Aorta (tissue), 5 donors: ENCODE results near the gene PAIP2B. TPM values are rescaled to one million over a fixed set of nuclear protein-coding genes. Genes with fewer than 3 reads are reported as not detected.

ENCODE experiments used
- ATAC-seq: fragments of 200-7000 bp; cut with Tn5 transposase; one replicate; pipeline ENCODE4 v1.9.1; 2022; ENCODE audit warnings: moderate library complexity; ENCODE audit not compliant: low FRiP score
- DNase-seq, 2 donors: peaks; one replicate each; pipeline ENCODE4 v3.0.0-alpha.2; 2020
- H3K27ac ChIP-seq, 2 donors: one replicate each; pipeline ENCODE4 v1.5.1; 2013; ENCODE audit warnings: low read length in 2 of 2, mild to moderate bottlenecking in 2 of 2, moderate library complexity in 2 of 2, control low read depth in 1 of 2, inconsistent platforms in 1 of 2, low read depth in 1 of 2
- H3K27me3 ChIP-seq, 2 donors: one replicate each; pipeline ENCODE4 v1.6.1; 2013; ENCODE audit warnings: control low read depth in 1 of 2, low read length in 1 of 2, mild to moderate bottlenecking in 1 of 2, moderate library complexity in 1 of 2; ENCODE audit not compliant: insufficient read depth in 2 of 2, control insufficient read depth in 1 of 2
- H3K36me3 ChIP-seq, 2 donors: one replicate each; pipeline ENCODE4 v1.6.1; 2013; ENCODE audit warnings: control low read depth in 1 of 2, low read length in 1 of 2, mild to moderate bottlenecking in 1 of 2; ENCODE audit not compliant: insufficient read depth in 2 of 2, control insufficient read depth in 1 of 2
- H3K4me1 ChIP-seq, 2 donors: one replicate each; pipeline ENCODE4 v1.6.1; 2013; ENCODE audit warnings: low read length in 2 of 2, control low read depth in 1 of 2, mild to moderate bottlenecking in 1 of 2, moderate library complexity in 1 of 2; ENCODE audit not compliant: insufficient read depth in 2 of 2, control insufficient read depth in 1 of 2
- H3K4me3 ChIP-seq, 2 donors: one replicate each; pipeline ENCODE4 v1.5.1; 2013; ENCODE audit warnings: low read length in 2 of 2, control low read depth in 1 of 2, mild to moderate bottlenecking in 1 of 2
- H3K9me3 ChIP-seq: one replicate; pipeline ENCODE4 v1.6.1; 2013; ENCODE audit warnings: mild to moderate bottlenecking, low read length; ENCODE audit not compliant: control insufficient read depth
- WGBS, 2 donors: extraction: QIAGEN DNeasy Blood & Tissue Kit; methylation state at CpG; one replicate each; pipeline ENCODE4 v1.1.7; 2013; 5-methylcytosine and 5-hydroxymethylcytosine counted together
- intact Hi-C, 2 donors: fragments of 100-400 bp; cut with DNase I; formaldehyde crosslinking; loops; one replicate each; pipeline versions ENCODE4 v1.14.2 to v1.15.0; 2022
- polyA plus RNA-seq, 2 donors: library from polyadenylated mRNA; stranded (reverse); fragments of 200-250 nt; gene quantifications; one replicate each; pipeline ENCODE4 v1.2.3, GENCODE V29; 2013
- total RNA-seq, 2 donors: library from RNA; stranded (reverse); fragmentation: NEBNext Ultra II Directional; extraction: Animal tissue kit (Norgen Biotek cat#: 25700); gene quantifications; one replicate each; pipeline ENCODE4 v1.2.1, GENCODE V29; 2021
- donor health status: healthy with polysubstance abuse.
- donor health status: Bipolar disorder and iron deficiency.
- donor health status: DM: no; HTN: no; CAD: no.
- donor health status: DM: no; HTN: no; CAD: no.
- donor health status: DM: yes; HTN: yes; CAD: no.

PAIP2B gene
- total and polyA plus RNA-seq, 4 donors, result 1.3 to 5.4 (median 4.5) TPM

DNA sequence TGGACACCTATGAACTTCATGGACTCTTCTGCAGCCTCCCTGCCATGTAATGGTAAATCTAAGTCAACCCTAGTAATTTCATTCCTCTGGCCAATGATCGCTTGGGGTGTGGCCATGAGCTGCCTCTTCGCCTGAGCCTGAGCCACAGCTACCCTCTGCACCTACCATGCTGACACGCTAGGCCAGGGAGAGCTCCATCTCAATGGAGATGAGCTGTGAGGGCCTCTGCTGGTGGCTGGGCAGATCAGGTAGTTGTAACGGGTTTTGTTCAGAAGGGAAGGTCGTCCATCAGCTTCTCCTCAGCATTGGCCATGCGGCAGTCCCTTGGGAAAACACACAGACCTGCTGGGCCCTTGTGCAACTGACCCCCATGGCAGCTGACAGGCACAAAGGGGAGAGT is 72.1 kb downstream of the PAIP2B start:
- Histone ChIP-seq H3K36me3 (peaks cover 0 to 2% of the 10 kb centered on the region in 2 donors), H3K4me3 (no peak overlapping the region), H3K27me3 (no peaks in the 10 kb centered on the region), H3K9me3 (no peaks in the 10 kb centered on the region), H3K27ac (no peak overlapping the region), H3K4me1 (no peaks in the 10 kb centered on the region)
- intact Hi-C loops, result loop anchor here in 1 of 2 donors (10.0 kb wide), 1 partner anchor 350 kb away; no protein-coding TSS in a partner anchor
- DNase-seq (no peak), ATAC-seq (no peak)
- WGBS, 2 donors, result 68 to 77% methylated on average over 6 of the region's 6 CpGs

DNA sequence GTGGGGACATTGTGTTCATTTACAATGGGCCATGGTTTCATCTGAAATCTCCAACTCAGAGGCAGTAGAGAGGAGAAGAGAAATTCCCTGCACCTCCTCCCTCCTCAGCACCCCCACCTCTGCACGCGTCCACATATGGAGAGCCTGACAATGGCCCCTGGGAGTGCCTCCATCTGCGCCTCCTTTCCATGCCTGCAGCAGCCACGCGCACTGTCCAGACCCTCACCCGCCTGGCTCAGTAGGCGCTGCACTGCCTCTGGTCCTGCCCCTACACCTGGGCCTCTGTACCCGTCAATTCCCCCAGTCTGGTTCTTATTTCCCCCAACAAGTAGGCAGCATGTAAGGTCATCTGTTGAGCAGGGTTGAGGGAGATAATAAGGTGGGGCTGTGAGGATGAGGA is 72.6 kb downstream of the PAIP2B start:
- H3K4me1 ChIP-seq, result no peaks in the 10 kb centered on the region
- H3K27me3 ChIP-seq, result no peaks in the 10 kb centered on the region
- H3K9me3 ChIP-seq, result no peaks in the 10 kb centered on the region
- 77 to 79% methylated on average over 8 of the region's 8 CpGs for WGBS, 2 donors
- no peak for ATAC-seq
- intact Hi-C loops, result loop anchor here in 1 of 2 donors (10.0 kb wide), 1 partner anchor 351 kb away; no protein-coding TSS in a partner anchor
- H3K27ac ChIP-seq, result no peak overlapping the region
- no peak overlapping the region for H3K4me3 ChIP-seq
- peaks cover 0 to 4% of the 10 kb centered on the region in 2 donors for H3K36me3 ChIP-seq
- DNase-seq, result no peak

DNA sequence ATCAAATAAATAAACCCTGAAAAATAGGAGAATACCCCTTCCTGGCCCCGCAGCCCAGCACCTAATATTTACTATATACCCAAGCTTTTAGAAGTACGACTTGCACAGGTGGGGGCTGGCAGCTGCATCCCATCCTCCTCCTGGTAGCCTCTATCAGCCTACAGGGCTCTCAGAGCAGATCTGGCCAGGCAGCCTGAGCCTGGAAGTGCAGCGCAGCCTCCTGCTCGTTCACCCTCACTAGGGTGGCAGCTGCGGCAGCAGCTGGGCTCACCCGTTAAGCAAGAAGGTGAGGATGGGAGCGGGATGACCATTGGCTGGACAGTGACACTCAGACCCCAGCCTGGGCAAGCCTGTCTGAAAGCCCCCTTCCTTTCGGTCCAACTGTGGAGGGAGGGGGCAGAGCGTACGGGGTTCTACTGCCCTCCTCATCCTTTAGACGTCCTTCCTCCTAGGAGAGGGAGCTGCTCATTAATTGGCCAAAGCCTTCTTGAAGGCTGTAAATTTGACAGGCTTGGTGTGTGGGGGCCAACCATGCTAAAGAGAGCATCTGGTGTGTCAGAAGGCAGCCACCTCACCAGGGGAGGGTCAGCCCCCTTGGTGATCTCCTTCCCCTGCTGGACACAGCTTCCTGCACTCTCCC is 73.2 kb downstream of the PAIP2B start:
- Histone ChIP-seq H3K4me1 (no peaks in the 10 kb centered on the region), H3K27ac (no peak overlapping the region), H3K4me3 (no peak overlapping the region), H3K9me3 (no peaks in the 10 kb centered on the region), H3K27me3 (no peaks in the 10 kb centered on the region), H3K36me3 (peaks cover under 1 to 6% of the 10 kb centered on the region in 2 donors)
- WGBS, 2 donors, result 67 to 72% methylated on average over 11 of the region's 11 CpGs
- DNase-seq (no peak), ATAC-seq (no peak)
- intact Hi-C loops, result loop anchor here in 1 of 2 donors (10.0 kb wide), 1 partner anchor 351 kb away; no protein-coding TSS in a partner anchor

DNA sequence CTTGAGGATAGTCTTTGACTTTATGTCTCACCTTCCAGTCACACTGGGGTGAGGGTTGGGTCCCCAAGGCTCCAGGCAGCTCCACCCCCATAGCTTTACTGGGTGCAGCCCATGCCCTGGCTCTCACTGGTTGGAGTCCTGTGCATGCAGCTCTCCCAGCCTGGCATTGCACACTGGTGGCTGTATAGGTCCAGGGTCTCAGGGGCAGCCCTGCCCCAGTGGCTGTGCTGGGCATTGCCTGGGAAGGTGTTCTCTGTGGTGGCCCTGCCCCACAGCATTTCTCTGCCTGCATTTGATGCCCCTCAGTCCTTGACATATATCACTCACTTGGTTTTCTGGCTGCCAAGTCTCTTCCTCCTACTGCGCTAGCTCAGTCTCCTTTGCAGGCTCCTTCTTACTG is 75.3 kb downstream of the PAIP2B start:
- Histone ChIP-seq H3K27me3 (no peaks in the 10 kb centered on the region), H3K4me1 (no peaks in the 10 kb centered on the region), H3K9me3 (no peaks in the 10 kb centered on the region), H3K4me3 (no peak overlapping the region), H3K27ac (no peak overlapping the region), H3K36me3 (peaks cover 3 to 9% of the 10 kb centered on the region in 2 donors)
- 92 to 100% methylated on average over 1 of the region's 1 CpG for WGBS, 2 donors
- intact Hi-C loops, result loop anchor here in 1 of 2 donors (10.0 kb wide), 1 partner anchor 353 kb away; no protein-coding TSS in a partner anchor
- ATAC-seq (no peak), DNase-seq (no peak)

DNA sequence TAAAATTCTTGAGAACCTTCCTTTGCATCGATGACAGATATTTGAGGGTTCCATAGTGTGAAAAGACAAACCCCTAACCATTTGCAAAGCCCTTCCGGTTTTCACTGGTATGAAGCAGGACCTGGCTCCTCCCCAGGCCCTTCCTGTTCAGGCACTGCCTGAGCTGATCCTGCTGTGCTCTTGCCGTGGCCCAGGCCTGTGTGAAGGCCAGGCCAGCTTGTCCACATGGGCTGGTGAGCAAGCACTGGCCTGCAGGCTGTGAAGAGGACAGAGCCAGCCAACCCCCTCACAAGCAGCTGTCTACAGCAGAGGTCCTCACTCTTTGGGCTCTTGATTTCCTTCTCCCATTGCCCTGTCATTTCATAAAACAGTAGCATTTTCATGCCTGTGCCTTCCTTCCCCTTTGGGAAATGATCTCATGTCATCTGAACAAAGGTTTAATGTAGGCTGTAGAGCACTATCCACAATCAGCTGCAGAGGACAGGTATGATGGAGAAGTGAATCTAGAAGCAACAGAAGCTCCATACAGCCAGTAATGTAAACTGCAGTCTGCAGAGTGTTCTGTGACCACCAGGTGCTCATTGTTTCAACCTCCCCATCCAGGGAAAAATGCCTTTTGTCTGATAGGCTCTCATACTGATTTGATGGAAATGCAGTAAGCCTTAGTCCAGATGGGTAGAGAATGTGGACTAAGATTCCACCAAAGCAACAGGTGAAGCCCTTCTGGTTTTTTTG is 76.7 kb downstream of the PAIP2B start:
- DNase-seq, result no peak
- intact Hi-C loops, result loop anchor here in 1 of 2 donors (10.0 kb wide), 1 partner anchor 355 kb away; no protein-coding TSS in a partner anchor
- Histone ChIP-seq H3K4me3 (no peak overlapping the region), H3K27me3 (no peaks in the 10 kb centered on the region), H3K27ac (no peak overlapping the region), H3K4me1 (no peaks in the 10 kb centered on the region), H3K9me3 (no peaks in the 10 kb centered on the region), H3K36me3 (peaks cover 3 to 13% of the 10 kb centered on the region in 2 donors)
- WGBS, 2 donors, result 52% methylated on average over 3 of the region's 3 CpGs
- ATAC-seq, result no peak

DNA sequence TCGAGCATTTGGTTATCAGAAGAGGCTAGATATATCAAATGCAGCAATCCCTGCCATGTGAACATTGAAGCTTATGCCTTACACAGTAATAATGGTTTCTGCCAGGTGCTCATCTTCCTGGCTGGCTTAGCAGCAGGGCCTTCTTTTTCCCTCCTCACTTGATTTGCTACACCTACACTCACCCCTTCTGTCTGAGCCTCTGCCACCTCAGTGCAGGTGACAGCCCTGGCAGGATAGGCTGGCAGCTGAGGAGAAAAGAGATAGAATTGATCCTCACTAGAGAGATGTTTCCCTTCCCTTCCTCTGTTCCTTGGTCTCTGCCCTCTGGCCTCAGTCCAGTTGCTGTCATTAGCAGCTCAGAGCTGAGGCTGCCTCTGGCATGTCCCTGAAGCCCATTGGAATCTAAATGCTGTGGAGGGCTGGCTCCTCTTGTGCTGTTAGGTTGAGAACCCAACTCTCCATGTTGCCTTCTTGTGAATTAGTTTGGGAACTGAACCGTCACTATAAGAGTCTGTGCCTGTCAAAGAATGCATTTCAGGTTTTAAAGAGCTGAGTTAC is 78.3 kb downstream of the PAIP2B start:
- Histone ChIP-seq H3K9me3 (no peaks in the 10 kb centered on the region), H3K4me1 (no peaks in the 10 kb centered on the region), H3K4me3 (no peak overlapping the region), H3K27me3 (no peaks in the 10 kb centered on the region), H3K36me3 (peaks cover 10 to 20% of the 10 kb centered on the region in 2 donors), H3K27ac (no peak overlapping the region)
- no peak for ATAC-seq
- intact Hi-C loops, result no loop called here
- no peak for DNase-seq
- WGBS, 2 donors, result 63 to 89% methylated on average over 2 of the region's 2 CpGs

DNA sequence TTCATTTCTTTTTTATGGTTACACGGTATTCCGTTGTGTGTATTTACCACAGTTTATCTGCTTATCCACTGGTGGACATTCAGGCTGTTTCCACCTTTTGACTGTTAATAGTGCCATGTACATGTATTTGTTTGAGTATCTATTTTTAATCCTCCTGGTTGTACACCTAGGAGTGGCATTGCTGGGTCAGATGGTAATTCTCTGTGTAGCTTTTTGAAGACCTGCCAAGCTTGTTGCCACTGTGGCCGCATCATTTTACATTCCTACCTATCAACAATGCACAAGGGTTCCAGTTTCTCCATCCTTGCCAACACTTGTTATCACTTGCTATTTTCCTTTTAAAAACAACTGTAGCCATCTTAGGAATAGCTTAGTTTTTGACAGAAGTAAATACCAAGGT is 83.1 kb downstream of the PAIP2B start:
- ATAC-seq, result no peak
- no peak for DNase-seq
- WGBS, 2 donors, result 77 to 82% methylated on average over 3 of the region's 3 CpGs
- H3K4me1 ChIP-seq, result no peaks in the 10 kb centered on the region
- H3K27me3 ChIP-seq, result no peaks in the 10 kb centered on the region
- H3K36me3 ChIP-seq, result peaks cover 10 to 19% of the 10 kb centered on the region in 2 donors
- intact Hi-C loops, result no loop called here
- H3K4me3 ChIP-seq, result no peak overlapping the region
- H3K27ac ChIP-seq, result no peak overlapping the region
- no peaks in the 10 kb centered on the region for H3K9me3 ChIP-seq

DNA sequence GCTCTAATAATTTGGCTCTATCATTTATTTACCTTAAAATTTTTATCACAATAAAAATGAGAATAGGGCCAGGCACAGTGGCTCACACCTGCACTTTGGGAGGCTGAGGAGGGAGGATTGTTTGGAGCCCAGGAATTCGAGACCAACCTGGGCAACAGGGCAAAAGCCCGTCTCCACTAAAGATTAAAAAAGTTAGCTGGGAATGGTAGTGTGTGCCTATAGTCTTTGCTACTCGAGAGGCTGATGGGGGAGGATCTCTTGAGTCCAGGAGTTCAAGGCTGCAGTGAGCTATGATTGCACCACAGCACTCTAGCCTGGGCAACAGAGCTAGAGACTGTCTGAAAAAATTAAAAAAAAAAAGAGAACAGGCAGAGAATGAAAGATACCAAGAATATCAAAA is 90.7 kb downstream of the PAIP2B start:
- no peak for ATAC-seq
- Histone ChIP-seq H3K27ac (no peak overlapping the region), H3K27me3 (no peaks in the 10 kb centered on the region), H3K4me1 (peaks cover 0 to 5% of the 10 kb centered on the region in 2 donors), H3K9me3 (no peaks in the 10 kb centered on the region), H3K4me3 (no peak overlapping the region), H3K36me3 (peaks cover 6 to 11% of the 10 kb centered on the region in 2 donors)
- intact Hi-C loops, result no loop called here
- WGBS, 2 donors, result 88 to 91% methylated on average over 3 of the region's 3 CpGs
- no peak for DNase-seq
